ENCODE measurements around the gene TRHDE. TPM values are rescaled to one million over a fixed set of nuclear protein-coding genes. Genes with fewer than 3 reads are reported as not detected.

TRHDE gene
- total and polyA plus RNA-seq, 8 donors, result 1.9 to 30.2 (median 17.9) TPM

- FAIRE-seq, result no peak
- Histone ChIP-seq H3K9me3 (no peaks in the 10 kb centered on the region), H3K36me3 (no peaks in the 10 kb centered on the region), H3K27me3 (no peaks in the 10 kb centered on the region), H3K4me1 (no peaks in the 10 kb centered on the region), H3K27ac (no peak overlapping the region), H3K4me3 (no peak overlapping the region)
- intact Hi-C loops (cut with DNase I), result no loop called here
- no peak for DNase-seq
- 97% methylated on average over 5 of the region's 5 CpGs for WGBS, 2 donors
- TF ChIP-seq CTCF (IDR thresholded peaks at IDR 0.05), result no peak
- ATAC-seq, result no peak
These were observed 19.0 kb downstream of the TRHDE start for GRCh38 chr12:72291175-72291574.

- FAIRE-seq (no peak), DNase-seq (peak in 1 of 6 donors; percentile 23), ATAC-seq (no peak)
- 89 to 92% methylated on average over 6 of the region's 6 CpGs for WGBS, 2 donors
- H3K27me3 ChIP-seq, result no peaks in the 10 kb centered on the region
- no peak overlapping the region for H3K4me3 ChIP-seq
- H3K27ac ChIP-seq, result no peak overlapping the region
- no peaks in the 10 kb centered on the region for H3K36me3 ChIP-seq
- no peaks in the 10 kb centered on the region for H3K9me3 ChIP-seq
- no peak for TF ChIP-seq CTCF (IDR thresholded peaks at IDR 0.05)
- intact Hi-C loops (cut with DNase I), result no loop called here
- no peaks in the 10 kb centered on the region for H3K4me1 ChIP-seq
These were observed 21.5 kb downstream of the TRHDE start for GRCh38 chr12:72293701-72294100.

GRCh38 chr12:72295101-72295500, 22.9 kb downstream of the TRHDE start:
- intact Hi-C loops (cut with DNase I), result no loop called here
- WGBS, 2 donors, result 93 to 94% methylated on average over 7 to 8 of the region's 8 CpGs
- FAIRE-seq (no peak), ATAC-seq (no peak), DNase-seq (peak in 1 of 6 donors; percentile 42)
- Histone ChIP-seq H3K27ac (no peak overlapping the region), H3K9me3 (no peaks in the 10 kb centered on the region), H3K4me3 (no peak overlapping the region), H3K36me3 (no peaks in the 10 kb centered on the region), H3K27me3 (no peaks in the 10 kb centered on the region), H3K4me1 (no peaks in the 10 kb centered on the region)
- TF ChIP-seq CTCF (IDR thresholded peaks at IDR 0.05), result no peak

GRCh38 chr12:72295744-72296143, 23.6 kb downstream of the TRHDE start:
- H3K4me1 ChIP-seq, result no peaks in the 10 kb centered on the region
- H3K4me3 ChIP-seq, result no peak overlapping the region
- ATAC-seq (no peak), FAIRE-seq (no peak), DNase-seq (no peak)
- intact Hi-C loops (cut with DNase I), result no loop called here
- H3K27me3 ChIP-seq, result no peaks in the 10 kb centered on the region
- TF ChIP-seq CTCF (IDR thresholded peaks at IDR 0.05), result no peak
- WGBS, 2 donors, result 81 to 83% methylated on average over 2 of the region's 2 CpGs
- H3K36me3 ChIP-seq, result no peaks in the 10 kb centered on the region
- H3K9me3 ChIP-seq, result no peaks in the 10 kb centered on the region
- no peak overlapping the region for H3K27ac ChIP-seq

- no peak for FAIRE-seq
- no peaks in the 10 kb centered on the region for H3K4me1 ChIP-seq
- no peaks in the 10 kb centered on the region for H3K27me3 ChIP-seq
- no peak overlapping the region for H3K27ac ChIP-seq
- intact Hi-C loops (cut with DNase I), result no loop called here
- 76 to 77% methylated on average over 2 of the region's 2 CpGs for WGBS, 2 donors
- H3K36me3 ChIP-seq, result no peaks in the 10 kb centered on the region
- no peak overlapping the region for H3K4me3 ChIP-seq
- no peak for DNase-seq
- H3K9me3 ChIP-seq, result no peaks in the 10 kb centered on the region
- TF ChIP-seq CTCF (IDR thresholded peaks at IDR 0.05), result no peak
- no peak for ATAC-seq
These were observed 24.2 kb downstream of the TRHDE start for GRCh38 chr12:72296389-72296788.
